Heart right ventricle (tissue), 16 donors: ENCODE measurements around the gene WNT7B. TPM values are rescaled to one million over a fixed set of nuclear protein-coding genes. Genes with fewer than 3 reads are reported as not detected.

ENCODE experiments used
- ATAC-seq, 8 donors: fragments of 200-7000 bp; cut with Tn5 transposase; one replicate each; pipeline ENCODE4 v1.9.1; 2020; ENCODE audit warnings: mild to moderate bottlenecking in 8 of 8, moderate library complexity in 8 of 8, moderate number of reproducible peaks in 1 of 8
- DNase-seq, 2 donors: peaks; one replicate each; pipeline ENCODE4 v3.0.0-alpha.2; 2020
- H3K27ac ChIP-seq, 10 donors: fragments of 200-600 bp; sonication (generic) in 2 of 10; one replicate each; pipeline versions ENCODE4 v1.5.0 to v1.8.0; 2020 to 2022; ENCODE audit warnings: mild to moderate bottlenecking in 3 of 10
- H3K27me3 ChIP-seq, 7 donors: fragments of 200-600 bp; one replicate each; pipeline ENCODE4 v1.8.0; 2021 to 2022; ENCODE audit warnings: mild to moderate bottlenecking in 2 of 7
- H3K36me3 ChIP-seq, 9 donors: fragments of 200-600 bp; sonication (generic) in 1 of 9; one replicate each; pipeline versions ENCODE4 v1.5.0 to v1.8.0; 2020 to 2022; ENCODE audit warnings: mild to moderate bottlenecking in 2 of 9
- H3K4me1 ChIP-seq, 9 donors: fragments of 200-600 bp; sonication (generic) in 1 of 9; one replicate each; pipeline versions ENCODE4 v1.5.0 to v1.8.0; 2020 to 2022; ENCODE audit warnings: mild to moderate bottlenecking in 4 of 9
- H3K4me3 ChIP-seq, 10 donors: fragments of 200-600 bp; sonication (generic) in 2 of 10; one replicate each; pipeline versions ENCODE4 v1.5.0 to v1.8.0; 2020 to 2022; ENCODE audit warnings: mild to moderate bottlenecking in 7 of 10, moderate library complexity in 2 of 10
- H3K9me3 ChIP-seq, 11 donors: fragments of 200-600 bp in 10 of 11; sonication (generic) in 2 of 11; one replicate each; pipeline versions ENCODE4 v1.5.0 to v1.8.0; 2013 to 2022; ENCODE audit warnings: mild to moderate bottlenecking in 2 of 11, control low read depth in 1 of 11, moderate library complexity in 1 of 11
- WGBS, 2 donors: extraction: QIAGEN DNeasy Blood & Tissue Kit; methylation state at CpG; one replicate each; pipeline ENCODE4 v1.1.7; 2013; ENCODE audit warnings: inconsistent platforms in 1 of 2; 5-methylcytosine and 5-hydroxymethylcytosine counted together
- intact Hi-C, 10 donors: fragments of 100-400 bp; cut with DNase I; formaldehyde crosslinking; loops; one replicate each; pipeline versions ENCODE4 v1.11.1 to v1.14.2; 2022
- polyA plus RNA-seq, 2 donors: library from polyadenylated mRNA; stranded (reverse); fragments of 200-250 nt; gene quantifications; one replicate each; pipeline ENCODE4 v1.2.3, GENCODE V29; 2013
- total RNA-seq, 10 donors: library from RNA; stranded (reverse); fragmentation: NEBNext Ultra II Directional in 3 of 10; extraction: Animal tissue kit (Norgen Biotek cat#: 25700) in 3 of 10; gene quantifications; one replicate each; pipeline versions ENCODE4 v1.2.1 to v1.2.4, GENCODE V29; 2021 to 2023
- TF ChIP-seq, protein P1 (sequence below), 9 donors: fragments of 200-600 bp; sonication (generic) in 2 of 9; IDR thresholded peaks; one replicate each; pipeline versions ENCODE4 v1.5.0 to v1.8.0; 2021 to 2022; ENCODE audit warnings: antibody characterized with exemption in 9 of 9, mild to moderate bottlenecking in 5 of 9, moderate library complexity in 1 of 9
- donor health status: Arrhythmogenic right ventricular cardiomyopathy.
- donor health status: ischemic (EF 13 %, LVEDD 7.1; RV severe dilation, severe dysfunction).
- donor health status: healthy with polysubstance abuse.
- donor health status: DM: no; HTN: yes; CAD: no.
- donor health status: DM: no; HTN: no; CAD: no.
- donor health status: ischemic (EF 25% LVEDD 6.9; RV normal size, moderate dysfunction).
- donor health status: ischemic (EF 25% LVEDD 5.7; RV mildly dilated, moderate dysfunction).
- donor health status: healthy.
- donor health status: DM: yes; HTN: yes; CAD: no.
- donor health status: Ischemic cardiomyopathy.
- donor health status: ischemic (EF 35%, LVEDD 5.7; RV mildly dilated, moderate dysfunction).
- donor health status: nonischemic (EF 11% LVEDD 7.7; RV severe dilation, severe dysfunction).
- donor health status: DM: yes; HTN: yes; CAD: no.
- donor health status: PGD.
- donor health status: ischemic (EF 29% LVEDD 5.4; RV normal size, mild dysfunction).
- donor health status: nonischemic (EF 23%, LVEDD 6.1; RV moderate dilation, normal function).

Gene WNT7B
- total and polyA plus RNA-seq, 12 donors: not detected

GRCh38 chr22:45934168-45934564 lies 42.8 kb downstream of the WNT7B start:
- intact Hi-C loops: no loop called here
- DNase-seq (no peak), ATAC-seq (no peak)
- TF ChIP-seq, protein P1, sequence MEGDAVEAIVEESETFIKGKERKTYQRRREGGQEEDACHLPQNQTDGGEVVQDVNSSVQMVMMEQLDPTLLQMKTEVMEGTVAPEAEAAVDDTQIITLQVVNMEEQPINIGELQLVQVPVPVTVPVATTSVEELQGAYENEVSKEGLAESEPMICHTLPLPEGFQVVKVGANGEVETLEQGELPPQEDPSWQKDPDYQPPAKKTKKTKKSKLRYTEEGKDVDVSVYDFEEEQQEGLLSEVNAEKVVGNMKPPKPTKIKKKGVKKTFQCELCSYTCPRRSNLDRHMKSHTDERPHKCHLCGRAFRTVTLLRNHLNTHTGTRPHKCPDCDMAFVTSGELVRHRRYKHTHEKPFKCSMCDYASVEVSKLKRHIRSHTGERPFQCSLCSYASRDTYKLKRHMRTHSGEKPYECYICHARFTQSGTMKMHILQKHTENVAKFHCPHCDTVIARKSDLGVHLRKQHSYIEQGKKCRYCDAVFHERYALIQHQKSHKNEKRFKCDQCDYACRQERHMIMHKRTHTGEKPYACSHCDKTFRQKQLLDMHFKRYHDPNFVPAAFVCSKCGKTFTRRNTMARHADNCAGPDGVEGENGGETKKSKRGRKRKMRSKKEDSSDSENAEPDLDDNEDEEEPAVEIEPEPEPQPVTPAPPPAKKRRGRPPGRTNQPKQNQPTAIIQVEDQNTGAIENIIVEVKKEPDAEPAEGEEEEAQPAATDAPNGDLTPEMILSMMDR (IDR thresholded peaks at IDR 0.05): no peak
- H3K27me3 ChIP-seq: peaks cover 0 to 61% (median 56%) of the 10 kb centered on the region in 7 donors
- no peak overlapping the region for H3K27ac ChIP-seq
- WGBS, 2 donors: 70 to 72% methylated on average over 6 of the region's 6 CpGs
- no peak overlapping the region for H3K4me3 ChIP-seq
- no peaks in the 10 kb centered on the region for H3K36me3 ChIP-seq
- H3K9me3 ChIP-seq: peaks cover 0 to 6% (median 0%) of the 10 kb centered on the region in 11 donors
- no peaks in the 10 kb centered on the region for H3K4me1 ChIP-seq

DNA sequence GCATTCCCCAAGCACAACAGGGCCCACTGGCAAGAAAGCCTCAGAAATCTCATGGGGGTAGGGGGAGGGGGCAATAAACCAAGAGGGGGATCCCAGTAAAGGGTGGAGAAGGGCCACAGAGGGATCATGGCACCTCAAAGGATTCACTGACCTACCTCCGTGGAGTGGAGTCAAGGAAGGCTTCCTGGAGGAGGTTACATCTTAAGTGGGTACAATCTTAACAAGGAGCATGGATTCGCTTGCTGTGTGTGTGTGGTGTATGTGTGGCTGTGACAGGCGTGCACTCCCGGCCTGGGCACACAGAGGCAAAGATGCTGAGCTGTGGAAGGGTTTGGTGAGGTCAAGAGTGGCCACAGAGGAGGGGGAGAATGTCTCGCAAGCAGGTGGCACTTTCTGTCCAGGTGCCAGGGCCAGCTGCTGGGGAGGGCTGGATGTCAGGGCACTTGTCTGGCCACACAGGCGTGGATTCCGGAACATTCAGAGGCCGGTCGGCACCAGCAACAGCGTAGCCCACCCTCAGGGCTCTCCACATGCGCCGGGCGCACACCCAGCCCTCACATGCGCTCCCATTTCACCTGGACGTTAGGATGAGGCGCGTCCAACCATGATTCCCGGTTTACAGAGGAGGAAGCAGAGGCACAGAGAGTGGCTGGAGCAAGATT lies 43.3 kb downstream of the WNT7B start:
- Histone ChIP-seq H3K27ac (no peak overlapping the region), H3K36me3 (no peaks in the 10 kb centered on the region), H3K4me3 (no peak overlapping the region), H3K4me1 (no peaks in the 10 kb centered on the region), H3K27me3 (peaks cover 0 to 61% (median 56%) of the 10 kb centered on the region in 7 donors), H3K9me3 (peaks cover 0 to 1% (median 0%) of the 10 kb centered on the region in 11 donors)
- WGBS, 2 donors: 87% methylated on average over 18 of the region's 18 CpGs
- no peak for DNase-seq
- intact Hi-C loops: no loop called here
- no peak for ATAC-seq
- TF ChIP-seq, protein P1 (IDR thresholded peaks at IDR 0.05): no peak

GRCh38 chr22:45932071-45932470 lies 44.9 kb downstream of the WNT7B start:
- Histone ChIP-seq H3K9me3 (no peaks in the 10 kb centered on the region), H3K27ac (no peak overlapping the region), H3K36me3 (no peaks in the 10 kb centered on the region), H3K4me1 (no peaks in the 10 kb centered on the region), H3K4me3 (no peak overlapping the region), H3K27me3 (peaks cover 0 to 61% (median 56%) of the 10 kb centered on the region in 7 donors)
- no peak for ATAC-seq
- DNase-seq: no peak
- TF ChIP-seq, protein P1 (IDR thresholded peaks at IDR 0.05): no peak
- intact Hi-C loops: no loop called here
- WGBS, 2 donors: 74 to 78% methylated on average over 6 of the region's 6 CpGs

DNA sequence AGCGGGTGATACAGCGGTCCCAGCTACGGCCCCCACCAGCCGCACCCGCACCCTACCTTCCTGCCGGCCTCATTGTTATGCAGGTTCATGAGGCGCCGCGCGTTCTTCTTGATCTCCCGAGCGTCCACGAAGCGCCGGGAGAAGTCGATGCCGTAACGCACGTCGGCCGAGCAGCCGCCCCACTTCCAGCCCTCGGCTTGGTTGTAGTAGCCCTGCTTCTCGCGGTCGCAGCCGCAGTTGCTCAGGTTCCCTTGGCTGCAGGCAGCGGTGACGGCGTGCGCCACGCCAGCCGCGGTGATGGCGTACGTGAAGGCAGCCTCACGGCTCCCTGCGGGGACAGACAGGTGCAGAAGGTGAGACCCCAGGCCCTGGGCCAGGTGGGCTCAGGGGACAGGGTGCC lies 45.9 kb downstream of the WNT7B start:
- intact Hi-C loops: no loop called here
- peaks cover 0 to 61% (median 54%) of the 10 kb centered on the region in 7 donors for H3K27me3 ChIP-seq
- TF ChIP-seq, protein P1 (IDR thresholded peaks at IDR 0.05): no peak
- 72 to 74% methylated on average over 38 of the region's 38 CpGs for WGBS, 2 donors
- H3K4me3 ChIP-seq: no peak overlapping the region
- no peak overlapping the region for H3K27ac ChIP-seq
- no peaks in the 10 kb centered on the region for H3K4me1 ChIP-seq
- ATAC-seq: no peak
- no peaks in the 10 kb centered on the region for H3K9me3 ChIP-seq
- no peak for DNase-seq
- H3K36me3 ChIP-seq: no peaks in the 10 kb centered on the region
